Mesothelial cell of epicardium (in vitro differentiated cells): ENCODE measurements around the gene AMN. TPM values are rescaled to one million over a fixed set of nuclear protein-coding genes. Genes with fewer than 3 reads are reported as not detected.

ENCODE experiments used
- DNase-seq, 2 experiments: peaks; one replicate each; pipeline ENCODE4 v3.0.0; 2021; ENCODE audit warnings: low spot score in 2 of 2; ENCODE audit not compliant: unreplicated experiment in 2 of 2
- H3K27ac Mint-ChIP-seq: 2 replicates; pipeline ENCODE4 v1.8.0; 2021; ENCODE audit warnings: mixed read lengths
- H3K27me3 Mint-ChIP-seq: 2 replicates; pipeline ENCODE4 v1.8.0; 2021; ENCODE audit warnings: low read depth, mixed read lengths
- H3K36me3 Mint-ChIP-seq: 2 replicates; pipeline ENCODE4 v1.8.0; 2021; ENCODE audit warnings: mixed read lengths
- H3K4me1 Mint-ChIP-seq: 2 replicates; pipeline ENCODE4 v1.8.0; 2021; ENCODE audit warnings: mixed read lengths
- H3K4me3 Mint-ChIP-seq: 2 replicates; pipeline ENCODE4 v1.8.0; 2021; ENCODE audit warnings: mild to moderate bottlenecking, moderate library complexity, mixed read lengths
- H3K9me3 Mint-ChIP-seq: 2 replicates; pipeline ENCODE4 v1.8.0; 2021; ENCODE audit warnings: mixed read lengths
- CTCF ChIP-seq: fragments of 200-600 bp; sonication (generic); IDR thresholded peaks from one replicate; pipeline ENCODE4 v1.5.0; 2021; ENCODE audit warnings: antibody characterized with exemption; ENCODE audit not compliant: unreplicated experiment
- total RNA-seq: library from RNA; stranded (reverse); gene quantifications from 3 replicates; pipeline ENCODE4 v1.2.1, GENCODE V29; 2021

AMN gene
- total RNA-seq, 1 donor from 2014 or later, result 2.5 TPM

DNA sequence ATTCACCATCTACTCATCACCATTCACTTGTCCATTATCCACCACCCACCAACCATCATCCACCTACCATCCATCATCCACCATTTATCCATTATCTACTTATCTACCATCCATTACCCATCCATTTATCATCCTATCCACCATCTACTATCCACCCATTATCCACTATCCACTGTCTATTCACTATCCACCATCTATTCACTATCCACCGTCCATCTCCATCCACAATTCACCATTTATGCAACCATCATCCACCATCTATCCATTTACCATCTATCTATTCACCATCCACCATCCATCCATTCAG lies 1.5 kb upstream of the AMN start:
- Mint-ChIP-seq H3K4me1 (no peaks in the 10 kb centered on the region), H3K27me3 (peaks cover 7% of the 10 kb centered on the region), H3K27ac (no peak overlapping the region), H3K36me3 (no peaks in the 10 kb centered on the region), H3K9me3 (no peaks in the 10 kb centered on the region), H3K4me3 (no peak overlapping the region)
- DNase-seq, result no peak
- TF ChIP-seq CTCF, result no peak

DNA sequence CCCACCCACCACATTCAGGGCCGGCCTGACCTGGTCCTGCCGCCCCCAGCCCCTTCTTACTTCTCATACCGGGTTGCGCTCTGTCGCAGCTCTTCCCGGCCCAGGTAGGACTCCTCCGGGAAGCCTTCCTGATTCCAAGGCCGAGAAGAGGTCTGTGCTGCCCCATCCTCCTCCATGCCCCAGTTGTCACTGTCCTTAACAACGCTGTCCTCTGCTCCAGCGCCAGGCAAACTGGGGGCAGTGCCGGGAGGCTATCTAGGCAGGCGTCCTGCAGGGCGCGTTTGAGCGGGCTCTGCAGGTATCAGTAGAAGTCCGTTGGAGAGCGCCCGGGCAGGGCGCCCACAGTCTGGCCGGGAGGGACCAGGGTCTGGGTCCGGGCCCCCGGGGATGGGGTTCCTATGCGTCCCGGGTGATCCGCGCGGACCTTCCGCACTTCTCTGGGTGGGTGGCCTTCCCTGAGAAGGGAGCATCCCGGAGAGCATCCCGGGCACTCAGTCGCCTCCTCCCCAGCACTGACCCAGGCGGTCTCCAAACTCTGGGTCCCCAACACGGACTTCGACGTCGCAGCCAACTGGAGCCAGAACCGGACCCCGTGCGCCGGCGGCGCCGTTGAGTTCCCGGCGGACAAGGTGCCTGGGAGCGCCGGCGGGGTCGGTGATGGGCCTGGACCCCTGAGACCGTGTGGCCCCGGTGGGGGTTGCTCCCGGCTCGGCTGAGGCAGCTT lies 900 bp downstream of the AMN start:
- peaks cover 1% of the 10 kb centered on the region for H3K4me1 Mint-ChIP-seq
- H3K9me3 Mint-ChIP-seq, result no peaks in the 10 kb centered on the region
- no peak for DNase-seq
- H3K27ac Mint-ChIP-seq, result no peak overlapping the region
- H3K4me3 Mint-ChIP-seq, result no peak overlapping the region
- TF ChIP-seq CTCF, result no peak
- H3K27me3 Mint-ChIP-seq, result peaks cover 22% of the 10 kb centered on the region
- H3K36me3 Mint-ChIP-seq, result no peaks in the 10 kb centered on the region

- Mint-ChIP-seq H3K4me1 (peaks cover 2% of the 10 kb centered on the region), H3K27me3 (peaks cover 27% of the 10 kb centered on the region), H3K4me3 (no peak overlapping the region), H3K27ac (no peak overlapping the region), H3K9me3 (no peaks in the 10 kb centered on the region), H3K36me3 (no peaks in the 10 kb centered on the region)
- no peak for DNase-seq
- TF ChIP-seq CTCF, result no peak
These were observed 1.5 kb downstream of the AMN start for GRCh38 chr14:102923925-102924486.

- DNase-seq, result no peak
- H3K27me3 Mint-ChIP-seq, result peaks cover 32% of the 10 kb centered on the region
- no peaks in the 10 kb centered on the region for H3K9me3 Mint-ChIP-seq
- H3K4me3 Mint-ChIP-seq, result no peak overlapping the region
- H3K27ac Mint-ChIP-seq, result no peak overlapping the region
- peaks cover 2% of the 10 kb centered on the region for H3K4me1 Mint-ChIP-seq
- H3K36me3 Mint-ChIP-seq, result no peaks in the 10 kb centered on the region
- TF ChIP-seq CTCF, result no peak
These were observed 2.4 kb downstream of the AMN start for GRCh38 chr14:102924632-102925588.

DNA sequence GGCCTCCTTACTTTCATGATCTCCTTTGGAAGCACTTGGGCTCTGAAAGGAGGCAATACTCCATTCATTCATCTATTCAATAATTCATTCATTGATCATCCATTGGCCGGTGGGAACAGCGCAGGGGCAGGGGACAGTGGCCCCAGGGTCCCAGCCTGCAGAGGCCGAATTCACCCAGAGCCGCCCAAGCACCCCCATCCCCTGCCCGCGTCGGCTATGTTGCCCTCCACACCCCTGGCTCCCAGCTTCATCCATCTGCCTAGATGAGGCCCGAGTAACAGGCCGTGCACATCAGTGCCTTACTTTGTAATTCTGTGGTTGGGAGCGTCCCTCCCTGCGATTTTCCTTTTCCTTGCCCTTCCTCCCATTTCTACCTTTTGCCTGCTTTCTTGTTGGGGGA lies 3.2 kb downstream of the AMN start:
- Mint-ChIP-seq H3K27me3 (peaks cover 34% of the 10 kb centered on the region), H3K4me1 (peaks cover 2% of the 10 kb centered on the region), H3K27ac (no peak overlapping the region), H3K36me3 (no peaks in the 10 kb centered on the region), H3K9me3 (no peaks in the 10 kb centered on the region), H3K4me3 (no peak overlapping the region)
- no peak for TF ChIP-seq CTCF
- no peak for DNase-seq
